Uterus (tissue), 4 donors: ENCODE results near the gene POP7. TPM values are rescaled to one million over a fixed set of nuclear protein-coding genes. Genes with fewer than 3 reads are reported as not detected.

Source experiments
- DNase-seq, 2 donors: peaks; one replicate each; pipeline ENCODE4 v3.0.0-alpha.2; 2019 to 2020
- H3K27ac ChIP-seq, 2 donors: fragments of 200-600 bp; sonication (generic); 1 replicate in 1 of 2; 2 replicates in 1 of 2; pipeline ENCODE4 v1.5.1; 2016 to 2018
- H3K27me3 ChIP-seq, 2 donors: fragments of 200-600 bp; sonication (generic); one replicate each; pipeline ENCODE4 v1.5.1; 2018 to 2019; ENCODE audit warnings: control low read depth in 1 of 2
- H3K36me3 ChIP-seq, 2 donors: fragments of 200-600 bp; sonication (generic); one replicate each; pipeline ENCODE4 v1.5.1; 2019; ENCODE audit warnings: control low read depth in 1 of 2
- H3K4me1 ChIP-seq, 2 donors: fragments of 200-600 bp; sonication (generic); one replicate each; pipeline ENCODE4 v1.5.1; 2018 to 2019; ENCODE audit warnings: control low read depth in 1 of 2
- H3K4me3 ChIP-seq, 2 donors: fragments of 200-600 bp; sonication (generic); 1 replicate in 1 of 2; 2 replicates in 1 of 2; pipeline ENCODE4 v1.5.1; 2018 to 2019; ENCODE audit warnings: mild to moderate bottlenecking in 1 of 2
- H3K9me3 ChIP-seq, 2 donors: fragments of 200-600 bp; sonication (generic); one replicate each; pipeline ENCODE4 v1.5.1; 2019; ENCODE audit warnings: control low read depth in 1 of 2
- CTCF ChIP-seq, 4 experiments: fragments of 200-600 bp in 2 of 4; fragments of 450-650 bp in 2 of 4; sonication (generic) in 2 of 4; IDR thresholded peaks; one replicate each; pipeline ENCODE4 v1.5.1; 2016 to 2019; ENCODE audit warnings: antibody characterized with exemption in 4 of 4, mild to moderate bottlenecking in 2 of 4, moderate library complexity in 1 of 4
- POLR2A ChIP-seq, 2 donors: fragments of 450-650 bp; IDR thresholded peaks; one replicate each; pipeline ENCODE4 v1.6.1; 2016; ENCODE audit warnings: antibody characterized with exemption in 2 of 2, mild to moderate bottlenecking in 1 of 2, moderate library complexity in 1 of 2
- intact Hi-C: fragments of 100-400 bp; cut with DNase I; formaldehyde crosslinking; loops from one replicate; pipeline ENCODE4 v1.15.1; 2023; ENCODE audit warnings: low total_unique reads
- total RNA-seq, 4 donors: library from RNA; depleted of rRNA in 3 of 4; stranded (reverse); fragments of >200 nt in 3 of 4; gene quantifications; one replicate each; pipeline versions ENCODE4 v1.1.0 to v1.2.4, GENCODE V29; 2014 to 2023
- donor health status: DM: yes; HTN: yes; CAD: no.

Gene POP7
- total RNA-seq, 4 donors from 2014 or later, result 16.4 to 53.8 (median 23.8) TPM

DNA sequence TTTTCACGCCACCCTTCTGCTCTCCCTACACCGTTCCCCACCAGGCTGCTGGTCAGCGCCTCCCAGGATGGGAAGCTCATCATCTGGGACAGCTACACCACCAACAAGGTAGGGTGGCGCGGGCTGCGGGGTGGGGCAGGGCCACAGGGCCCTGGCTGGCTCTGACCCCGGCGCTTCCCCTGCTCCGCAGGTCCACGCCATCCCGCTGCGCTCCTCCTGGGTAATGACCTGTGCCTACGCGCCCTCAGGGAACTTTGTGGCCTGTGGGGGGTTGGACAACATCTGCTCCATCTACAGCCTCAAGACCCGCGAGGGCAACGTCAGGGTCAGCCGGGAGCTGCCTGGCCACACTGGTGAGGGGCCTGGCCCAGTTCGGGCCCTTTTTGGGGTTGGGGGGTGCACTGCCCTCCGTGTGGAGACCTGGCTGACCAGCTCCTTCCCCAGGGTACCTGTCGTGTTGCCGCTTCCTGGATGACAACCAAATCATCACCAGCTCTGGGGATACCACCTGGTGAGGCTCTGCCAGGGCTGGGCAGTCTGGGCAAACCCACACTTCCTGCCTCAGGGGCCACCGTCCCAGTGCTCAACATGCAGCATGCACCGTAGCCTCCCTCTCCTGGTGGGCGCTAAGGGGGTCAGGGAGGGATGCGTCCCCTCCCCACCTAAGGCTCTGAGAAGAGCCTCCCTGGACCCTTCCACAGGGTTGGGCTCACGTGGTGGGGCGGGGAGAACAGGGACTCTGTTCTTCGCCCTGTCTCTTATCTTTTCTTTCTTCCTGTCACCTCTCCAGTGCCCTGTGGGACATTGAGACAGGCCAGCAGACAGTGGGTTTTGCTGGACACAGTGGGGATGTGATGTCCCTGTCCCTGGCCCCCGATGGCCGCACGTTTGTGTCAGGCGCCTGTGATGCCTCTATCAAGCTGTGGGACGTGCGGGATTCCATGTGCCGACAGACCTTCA, 28.3 kb upstream of the POP7 start:
- no peak overlapping the region for H3K4me3 ChIP-seq
- intact Hi-C loops, result loop anchor here (10.0 kb wide), 1 partner anchor 93 kb away; the partner anchor contains the start of genes FBXO24 and LRCH4
- TF ChIP-seq CTCF (IDR thresholded peaks at IDR 0.05), result no peak
- no peak for TF ChIP-seq POLR2A (IDR thresholded peaks at IDR 0.05)
- H3K36me3 ChIP-seq, result no peaks in the 10 kb centered on the region
- H3K27ac ChIP-seq, result peak overlapping the region in 1 of 2 donors; percentile 92
- peak in 1 of 2 donors; percentile 27 for DNase-seq
- H3K4me1 ChIP-seq, result no peaks in the 10 kb centered on the region
- no peaks in the 10 kb centered on the region for H3K9me3 ChIP-seq
- no peaks in the 10 kb centered on the region for H3K27me3 ChIP-seq

DNA sequence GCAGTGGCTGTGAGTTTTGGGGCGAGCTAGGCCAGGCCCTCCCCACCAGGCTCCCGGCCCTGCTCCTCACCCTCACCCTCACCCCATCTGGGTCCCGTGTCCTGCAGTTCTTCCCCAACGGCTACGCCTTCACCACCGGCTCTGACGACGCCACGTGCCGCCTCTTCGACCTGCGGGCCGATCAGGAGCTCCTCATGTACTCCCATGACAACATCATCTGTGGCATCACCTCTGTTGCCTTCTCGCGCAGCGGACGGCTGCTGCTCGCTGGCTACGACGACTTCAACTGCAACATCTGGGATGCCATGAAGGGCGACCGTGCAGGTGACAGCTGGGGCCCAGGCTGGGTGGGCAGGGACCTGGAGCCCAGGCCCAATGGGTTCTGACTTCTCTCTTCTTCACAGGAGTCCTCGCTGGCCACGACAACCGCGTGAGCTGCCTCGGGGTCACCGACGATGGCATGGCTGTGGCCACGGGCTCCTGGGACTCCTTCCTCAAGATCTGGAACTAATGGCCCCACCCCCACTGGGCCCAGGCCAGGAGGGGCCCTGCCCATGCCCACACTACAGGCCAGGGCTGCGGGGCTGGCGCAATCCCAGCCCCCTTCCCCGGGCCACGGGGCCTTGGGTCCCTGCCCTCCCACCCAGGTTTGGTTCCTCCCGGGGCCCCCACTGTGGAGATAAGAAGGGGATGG, 27.5 kb upstream of the POP7 start:
- Histone ChIP-seq H3K4me1 (no peaks in the 10 kb centered on the region), H3K27me3 (no peaks in the 10 kb centered on the region), H3K27ac (peak overlapping the region in 1 of 2 donors; percentile 56), H3K4me3 (no peak overlapping the region), H3K36me3 (no peaks in the 10 kb centered on the region), H3K9me3 (no peaks in the 10 kb centered on the region)
- TF ChIP-seq CTCF (IDR thresholded peaks at IDR 0.05) (no peak), POLR2A (IDR thresholded peaks at IDR 0.05) (no peak)
- intact Hi-C loops, result loop anchor here (10.0 kb wide), 1 partner anchor 94 kb away; the partner anchor contains the start of genes FBXO24 and LRCH4
- DNase-seq, result peak in 1 of 2 donors; percentile 41

DNA sequence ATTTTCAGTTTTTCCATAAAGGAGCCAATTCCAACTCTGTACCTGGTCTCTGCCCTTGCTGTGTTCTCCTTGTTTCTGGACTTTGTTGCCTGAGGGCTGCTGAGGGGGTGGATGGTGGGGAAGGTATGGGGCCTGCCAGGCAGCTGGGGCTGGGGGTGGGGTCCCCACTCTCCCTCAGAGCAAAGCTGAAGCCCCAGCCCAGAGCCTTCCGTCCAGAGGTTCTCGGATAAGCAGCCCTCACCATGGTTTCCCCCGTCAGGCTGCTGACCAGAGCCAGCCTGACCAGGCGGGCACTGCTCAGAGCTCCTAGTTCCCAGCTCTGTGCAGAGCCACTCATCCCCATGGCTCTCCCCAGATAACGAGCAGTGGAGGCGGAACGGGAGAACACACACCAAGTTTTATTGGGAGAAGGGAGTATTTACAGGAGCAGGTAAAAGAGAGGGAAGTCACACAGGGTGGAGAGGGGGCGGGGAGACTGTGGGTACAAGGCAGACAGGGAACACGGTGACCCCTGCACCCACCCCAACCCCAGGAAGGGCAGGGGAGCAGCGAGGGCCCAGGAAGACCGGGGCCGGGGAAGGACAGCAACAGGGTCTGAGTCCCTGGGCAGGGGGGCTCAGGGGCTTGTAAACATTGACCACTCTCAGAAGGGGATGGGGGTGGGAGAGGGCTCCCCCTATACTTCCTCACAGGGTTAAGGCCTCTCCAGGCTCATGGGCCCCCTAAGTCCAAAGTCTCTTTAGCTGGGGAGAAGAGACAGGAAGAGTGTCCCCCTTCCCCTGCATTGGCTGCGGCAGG, 26.6 kb upstream of the POP7 start:
- Histone ChIP-seq H3K27ac (peak overlapping the region; percentile 47 to 56), H3K27me3 (no peaks in the 10 kb centered on the region), H3K4me1 (no peaks in the 10 kb centered on the region), H3K36me3 (no peaks in the 10 kb centered on the region), H3K4me3 (no peak overlapping the region), H3K9me3 (no peaks in the 10 kb centered on the region)
- no peak for DNase-seq
- intact Hi-C loops, result loop anchor here (10.0 kb wide), 1 partner anchor 95 kb away; the partner anchor contains the start of genes FBXO24 and LRCH4
- no peak for TF ChIP-seq CTCF (IDR thresholded peaks at IDR 0.05)
- TF ChIP-seq POLR2A (IDR thresholded peaks at IDR 0.05), result no peak

DNA sequence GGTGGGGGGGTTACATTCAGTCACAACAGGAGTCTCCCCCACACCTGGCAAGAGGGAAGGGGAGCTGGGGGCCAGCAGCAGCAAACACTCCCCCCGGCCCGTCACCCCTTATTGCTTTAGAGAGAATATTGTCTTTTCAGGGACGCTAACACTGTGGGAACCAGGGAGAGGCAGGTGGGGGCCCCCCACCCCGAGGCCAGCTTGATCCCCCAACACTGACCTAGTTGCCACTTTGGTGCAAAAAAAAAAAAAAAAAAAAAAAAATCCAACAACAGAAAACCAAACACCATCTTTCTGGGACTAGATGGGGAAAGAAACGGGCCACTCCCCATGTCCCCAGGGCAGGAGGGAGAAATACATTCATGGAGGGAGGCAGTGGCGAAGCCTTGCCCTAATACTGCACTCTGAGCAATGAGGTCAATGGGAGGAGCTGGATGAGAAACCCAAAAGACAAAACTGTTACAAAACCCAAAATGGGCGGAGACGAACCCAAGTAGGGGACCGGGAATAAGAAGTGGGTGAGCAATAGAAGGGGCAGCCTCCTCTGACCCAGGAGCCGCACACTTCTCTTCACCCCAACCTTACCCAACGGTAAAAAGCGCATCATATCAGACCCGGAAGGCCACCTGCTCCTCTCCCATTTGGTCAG, 25.9 kb upstream of the POP7 start:
- TF ChIP-seq POLR2A (IDR thresholded peaks at IDR 0.05) (no peak), CTCF (IDR thresholded peaks at IDR 0.05) (no peak)
- Histone ChIP-seq H3K4me1 (no peaks in the 10 kb centered on the region), H3K9me3 (no peaks in the 10 kb centered on the region), H3K27ac (peak overlapping the region; percentile 47 to 56), H3K4me3 (no peak overlapping the region), H3K27me3 (no peaks in the 10 kb centered on the region), H3K36me3 (no peaks in the 10 kb centered on the region)
- intact Hi-C loops, result loop anchor here (10.0 kb wide), 3 partner anchors 95 to 215 kb away; partner anchors contain the start of genes FBXO24, LRCH4 and SPACDR
- DNase-seq, result peak; percentile 58 to 70
